Endometrial microvascular endothelial cells (primary cell): ENCODE results near the gene SLC2A5. TPM values are rescaled to one million over a fixed set of nuclear protein-coding genes. Genes with fewer than 3 reads are reported as not detected.
"Not testable (repeated sequence)": the region's sequence is repeated elsewhere in the genome, so short reads cannot be mapped to it uniquely, and the experiment has no call there.

Experiments
- in situ Hi-C: cut with HindIII; loops from 2 replicates; pipeline ENCODE4 v1.10.0; 2017; ENCODE audit warnings: low sequenced_read_pairs, low pct_unique_long_range_greater_than_20kb; ENCODE audit errors: inconsistent ontology term
- total RNA-seq: library from RNA; depleted of rRNA; stranded (reverse); fragments of >200 nt; gene quantifications from one replicate; pipeline ENCODE4 v1.2.3, GENCODE V29; 2015; ENCODE audit errors: inconsistent ontology term

Gene SLC2A5
- total RNA-seq, 1 donor from 2014 or later, result not detected

DNA sequence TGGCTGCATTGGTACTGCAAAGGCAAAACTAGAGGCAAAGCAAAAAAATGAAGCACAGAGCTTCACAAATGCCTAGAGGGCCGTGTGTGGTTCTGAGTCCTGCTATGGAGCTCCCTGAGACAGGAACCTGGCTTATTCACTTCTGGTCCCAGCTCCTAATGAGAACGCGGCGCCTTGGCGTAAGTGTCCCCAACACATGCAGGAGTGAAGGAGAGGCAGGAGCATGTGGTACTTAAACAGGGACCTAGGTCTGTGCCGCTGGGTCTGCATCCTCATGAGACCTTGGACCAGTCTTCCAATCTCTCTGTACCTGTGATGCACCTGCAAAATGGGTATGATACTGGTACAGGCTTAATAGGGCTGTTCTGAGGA is 28.8 kb downstream of the SLC2A5 start:
- in situ Hi-C loops, result no loop called here

GRCh38 chr1:9039761-9040658 is 29.4 kb downstream of the SLC2A5 start:
- in situ Hi-C loops, result no loop called here

- in situ Hi-C loops, result no loop called here
Observed at GRCh38 chr1:9038881-9039760, 30.3 kb downstream of the SLC2A5 start.

GRCh38 chr1:9038338-9038650 is 31.1 kb downstream of the SLC2A5 start:
- in situ Hi-C loops, result no loop called here

DNA sequence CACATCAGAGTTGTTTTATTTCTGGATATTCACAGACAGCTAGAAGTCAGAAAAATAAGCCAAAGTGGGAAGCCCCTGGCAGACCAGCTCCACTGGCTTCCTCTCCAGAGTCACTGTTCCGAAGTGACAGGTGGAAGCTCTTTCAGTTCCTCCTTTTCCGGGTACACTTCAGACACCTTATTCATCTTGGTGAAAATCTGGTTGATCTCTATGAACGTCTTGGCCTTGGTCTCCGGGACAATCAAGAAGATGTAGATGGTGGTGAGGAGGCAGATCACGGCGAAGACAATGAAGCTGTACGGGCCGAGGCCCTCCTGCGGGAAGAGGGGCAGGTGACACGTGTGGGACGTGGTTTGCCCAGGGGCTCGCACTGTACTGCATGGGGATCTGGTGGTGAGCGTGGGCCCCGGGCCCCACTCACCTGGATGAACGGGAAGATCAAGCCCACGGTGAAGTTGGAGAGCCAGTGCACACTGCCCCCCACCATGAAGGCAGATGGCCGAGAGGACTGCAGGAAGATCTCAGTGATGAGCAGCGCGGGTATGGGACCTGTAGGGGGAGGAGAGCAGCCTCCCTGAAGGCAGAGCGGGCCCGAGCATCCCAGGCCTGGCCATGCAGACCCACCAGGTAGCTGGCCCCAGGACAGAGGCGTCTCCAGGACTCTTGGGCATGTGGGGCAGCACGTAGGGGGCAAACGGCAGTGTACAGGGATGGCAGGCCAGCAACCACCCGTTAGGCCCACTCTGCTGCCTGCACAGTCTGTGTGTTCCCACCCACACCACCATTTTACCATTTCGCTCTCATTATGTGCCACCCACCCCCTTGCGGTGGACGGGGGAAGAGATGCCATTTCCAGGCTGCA is 31.7 kb downstream of the SLC2A5 start:
- in situ Hi-C loops, result no loop called here

DNA sequence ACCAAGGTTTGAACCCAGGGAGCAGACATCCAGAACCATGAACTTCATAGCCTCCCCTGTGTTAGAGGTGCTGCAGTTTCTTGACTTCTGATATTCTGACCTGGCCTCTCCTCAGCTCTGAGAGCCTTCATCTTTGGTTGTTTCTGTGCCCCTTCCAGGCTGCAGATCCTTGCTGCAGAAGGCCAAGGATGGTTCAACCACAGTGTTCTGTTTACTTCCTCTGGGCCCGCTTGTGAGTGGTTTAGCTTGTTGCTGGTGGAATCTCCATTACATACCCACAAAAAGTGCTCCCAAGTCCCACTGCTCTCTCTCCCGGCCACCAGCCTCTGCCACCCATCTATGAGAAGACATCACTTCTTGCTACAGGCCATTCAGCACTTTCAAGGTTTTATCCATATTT is 34.2 kb downstream of the SLC2A5 start:
- in situ Hi-C loops, result no loop called here

DNA sequence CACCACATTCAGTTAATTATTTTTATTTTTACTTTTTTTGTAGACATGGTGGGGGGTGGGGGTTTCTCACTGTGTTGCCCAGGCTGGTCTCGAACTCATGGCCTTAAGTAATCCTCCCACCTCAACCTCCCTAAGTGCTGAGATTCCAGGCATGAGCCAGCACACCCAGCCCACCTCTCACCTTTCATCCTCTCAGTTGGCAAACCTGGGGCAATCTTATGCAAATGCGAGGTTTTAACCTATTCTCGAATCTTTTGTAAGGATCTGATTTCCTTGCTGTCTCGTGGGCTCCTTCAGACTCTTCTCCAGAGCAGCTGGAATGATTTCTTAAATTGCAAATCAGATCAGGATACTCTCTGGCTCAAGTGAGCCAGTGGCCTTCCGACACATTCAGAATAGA is 36.1 kb downstream of the SLC2A5 start:
- in situ Hi-C loops, result no loop called here

GRCh38 chr1:9031484-9032259 is 37.8 kb downstream of the SLC2A5 start:
- in situ Hi-C loops, result no loop called here

- in situ Hi-C loops, result not testable (repeated sequence)
Observed at GRCh38 chr1:9031077-9031476, 38.4 kb downstream of the SLC2A5 start.

GRCh38 chr1:9028921-9029705 is 40.3 kb downstream of the SLC2A5 start:
- in situ Hi-C loops, result no loop called here

DNA sequence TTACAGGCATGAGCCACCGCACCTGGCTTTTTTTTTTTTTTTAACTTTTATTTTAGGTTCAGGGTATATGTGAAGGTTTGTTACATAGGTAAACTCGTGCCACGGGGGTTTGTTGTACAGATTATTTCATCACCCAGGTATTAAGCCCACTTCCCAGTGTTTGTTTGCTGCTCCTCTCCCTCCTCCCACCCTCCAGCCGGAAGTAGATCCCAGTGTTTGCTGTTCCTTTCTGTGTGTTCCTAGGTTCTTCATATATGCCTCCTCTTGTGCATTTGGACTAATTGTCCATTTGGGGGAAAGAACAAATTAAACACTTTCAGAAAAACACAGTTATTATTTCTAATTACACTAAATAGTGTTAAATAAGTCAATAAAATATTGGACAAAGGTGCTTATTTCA is 42.1 kb downstream of the SLC2A5 start:
- in situ Hi-C loops, result no loop called here

DNA sequence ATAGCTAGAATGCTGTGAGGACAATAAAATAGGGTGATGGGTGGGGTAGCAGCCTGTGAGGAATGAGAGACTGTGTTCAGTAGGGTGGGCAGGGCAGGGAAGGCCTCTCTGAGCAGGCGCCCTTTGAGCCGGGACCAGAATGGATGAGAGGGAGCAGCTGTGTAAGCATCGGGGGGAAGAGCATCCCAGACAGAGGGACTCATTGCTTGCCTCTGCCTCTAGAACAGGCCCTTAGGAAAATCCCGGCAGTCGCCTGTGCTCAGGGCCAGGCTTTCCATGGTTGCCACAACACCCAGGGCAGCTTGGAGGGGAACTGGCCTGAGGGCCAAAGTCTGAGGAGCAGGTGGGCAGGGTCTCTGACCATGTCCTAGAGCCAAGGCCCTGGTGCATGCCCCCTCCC is 44.0 kb downstream of the SLC2A5 start:
- in situ Hi-C loops, result no loop called here

DNA sequence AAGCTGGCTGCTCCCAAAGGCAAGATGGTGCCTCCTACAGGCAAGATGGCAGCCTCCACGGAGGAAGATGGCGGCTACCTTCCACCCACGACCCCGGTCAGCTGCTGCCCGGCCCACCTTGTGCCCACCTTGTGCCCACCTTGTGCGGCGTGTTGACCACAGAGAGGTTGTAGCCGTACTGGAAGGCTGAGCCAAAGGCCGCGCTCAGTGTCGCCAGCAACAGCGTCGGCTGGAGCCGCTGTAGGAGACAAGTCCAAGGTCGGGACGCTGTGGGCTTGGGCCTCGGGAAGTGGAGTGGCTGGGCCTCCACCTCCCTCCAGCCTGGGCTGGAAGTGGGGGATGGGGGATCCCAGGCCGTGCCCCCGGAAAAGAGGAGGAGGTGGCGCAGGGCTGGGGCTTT is 44.6 kb downstream of the SLC2A5 start:
- in situ Hi-C loops, result no loop called here

DNA sequence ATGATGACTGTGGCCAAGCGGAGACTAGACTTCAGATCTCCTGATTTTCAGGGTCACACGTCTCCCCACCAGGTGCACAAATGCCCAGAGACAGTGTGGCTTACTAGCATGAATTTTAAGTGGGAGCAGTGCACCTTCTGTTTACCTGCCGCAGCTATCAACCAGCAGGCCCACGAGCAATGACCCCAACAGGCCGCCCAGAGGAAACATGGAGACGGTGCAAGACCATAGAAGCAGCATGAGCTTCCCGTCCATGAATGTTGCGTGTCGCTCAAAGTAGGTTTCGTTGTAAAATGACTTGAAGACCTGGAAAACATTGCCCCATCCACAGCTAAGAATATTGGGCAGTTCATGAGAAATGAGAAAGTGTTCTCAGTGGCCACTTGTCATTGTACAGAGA is 46.7 kb downstream of the SLC2A5 start:
- in situ Hi-C loops, result no loop called here

DNA sequence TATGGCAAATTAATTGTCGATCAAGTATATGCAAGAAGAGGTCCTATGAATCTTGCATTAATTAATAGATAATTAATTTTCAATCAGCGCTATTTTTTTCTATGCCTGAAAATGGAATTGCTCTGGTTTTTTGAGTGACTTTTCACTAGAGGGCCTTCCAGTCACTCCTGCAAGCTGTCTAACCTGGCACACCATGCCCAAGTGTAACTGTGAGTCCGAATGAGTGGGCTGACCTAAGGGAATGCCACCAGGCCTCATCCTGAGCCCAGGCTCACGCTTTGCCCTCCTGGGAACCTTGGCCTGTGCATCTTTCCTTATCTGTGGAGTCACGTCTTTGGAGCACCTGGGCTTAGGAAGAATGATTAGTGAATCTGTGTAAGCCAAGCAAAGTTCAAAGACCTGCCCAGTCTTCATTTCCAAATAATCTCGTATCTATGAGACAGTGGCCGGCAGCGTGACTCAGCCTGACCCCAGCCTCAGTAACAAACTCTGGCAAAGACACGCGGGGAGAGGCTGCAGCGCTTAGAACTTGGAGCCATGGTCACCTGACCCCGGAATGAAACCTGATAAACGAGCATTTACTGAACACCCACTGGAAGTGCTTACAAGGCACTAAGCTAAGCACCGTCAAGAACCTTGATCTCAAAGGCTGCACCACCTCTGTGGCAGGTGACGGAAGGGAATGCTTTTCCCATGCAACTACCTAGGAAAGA is 47.3 kb downstream of the SLC2A5 start:
- in situ Hi-C loops, result not testable (repeated sequence)

DNA sequence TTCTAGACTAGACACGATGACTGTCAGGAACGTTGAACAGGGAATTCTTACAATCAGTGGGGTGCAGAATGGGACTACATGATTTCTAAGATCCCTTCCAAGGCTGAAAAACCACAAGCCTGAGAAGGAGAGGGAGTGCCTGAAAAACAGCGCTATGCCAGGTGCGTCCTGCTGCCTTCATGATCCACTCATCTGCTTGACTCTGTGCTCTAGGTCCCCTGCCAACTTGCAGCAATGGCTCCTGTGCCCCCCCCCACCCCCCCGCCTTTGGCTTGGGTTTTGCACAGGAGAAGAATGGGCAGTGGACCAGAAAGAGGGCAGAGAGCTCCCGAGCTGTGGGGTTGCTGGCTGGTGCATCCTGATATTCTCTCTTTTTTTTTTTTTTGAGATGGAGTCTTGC is 49.1 kb downstream of the SLC2A5 start:
- in situ Hi-C loops, result no loop called here

- in situ Hi-C loops, result no loop called here
Observed at GRCh38 chr1:9019896-9020295, 49.5 kb downstream of the SLC2A5 start.
